A549 (cell line): ENCODE results near the gene RIMBP2. TPM values are rescaled to one million over a fixed set of nuclear protein-coding genes. Genes with fewer than 3 reads are reported as not detected.
A peak's percentile ranks its signal among the peaks of the same experiment; 100 is the strongest.

Experiments used
- ATAC-seq, 2 experiments: fragments of 200-7000 bp in 1 of 2; fragments of >200 bp in 1 of 2; cut with Nextera tagmentation in 1 of 2; cut with Tn5 transposase in 1 of 2; 3 replicates each; pipeline versions ENCODE4 v1.8.0 to v1.9.1; 2018 to 2020; ENCODE audit warnings: mild to moderate bottlenecking in 1 of 2, moderate library complexity in 1 of 2
- CTCF ChIA-PET: fragments of 300-600 bp; sonication (Branson Sonifier 250); formaldehyde crosslinking; extraction: SDS; loops from one replicate; lab custom pipeline; 2021; ENCODE audit warnings: antibody characterized with exemption, inconsistent platforms; lab: Yijun Ruan, JAX
- POLR2A ChIA-PET: fragments of 350-600 bp; formaldehyde crosslinking; extraction: SDS; loops from one replicate; lab custom pipeline; 2021; ENCODE audit warnings: antibody characterized with exemption, inconsistent platforms; lab: Yijun Ruan, JAX
- DNase-seq, 2 experiments: peaks; one replicate each; pipeline versions ENCODE4 v3.0.0 to v3.0.0-alpha.2; 2011 to 2016; ENCODE audit warnings: low read depth in 1 of 2, low spot score in 1 of 2
- FAIRE-seq: peaks from 2 replicates; lab custom pipeline; 2011; peaks lifted over from hg19 to GRCh38; lab: Jason Lieb, UNC
- H3K27ac ChIP-seq, 2 experiments: fragments of >200 bp; sonication (Bioruptor Twin); formaldehyde crosslinking; 3 replicates each; pipeline ENCODE4 v1.5.1; 2016 to 2017
- H3K4me1 ChIP-seq: fragments of >200 bp; sonication (Bioruptor Twin); formaldehyde crosslinking; 3 replicates; pipeline ENCODE4 v1.6.1; 2016
- H3K4me2 ChIP-seq: fragments of >200 bp; sonication (Bioruptor Twin); formaldehyde crosslinking; 3 replicates; pipeline ENCODE4 v1.6.1; 2016
- H3K4me3 ChIP-seq: fragments of >200 bp; sonication (Bioruptor Twin); formaldehyde crosslinking; 3 replicates; pipeline ENCODE4 v1.5.1; 2016
- H3K9me3 ChIP-seq: fragments of >200 bp; sonication (Bioruptor Twin); formaldehyde crosslinking; 3 replicates; pipeline ENCODE4 v1.6.1; 2016
- CEBPB ChIP-seq, 2 experiments: fragments of >200 bp in 1 of 2; sonication (Bioruptor Twin) in 1 of 2; formaldehyde crosslinking in 1 of 2; IDR thresholded peaks; 2 replicates each; pipeline ENCODE4 v1.6.1; 2012 to 2016
- EP300 ChIP-seq, 2 experiments: fragments of >200 bp; sonication (Bioruptor Twin); formaldehyde crosslinking; IDR thresholded peaks; 2 replicates in 1 of 2; 3 replicates in 1 of 2; pipeline ENCODE4 v1.6.1; 2016 to 2017
- FOSL2 ChIP-seq, 2 experiments: fragments of 450-650 bp in 1 of 2; fragments of >200 bp in 1 of 2; sonication (Bioruptor Twin) in 1 of 2; formaldehyde crosslinking; IDR thresholded peaks; 2 replicates each; pipeline versions ENCODE4 v1.5.0 to v1.6.1; 2016 to 2020; ENCODE audit warnings: mild to moderate bottlenecking in 1 of 2, moderate library complexity in 1 of 2
- HEYL ChIP-seq: fragments of 250-450 bp; sonication (Bioruptor Pico); IDR thresholded peaks from 2 replicates; pipeline ENCODE4 v1.8.0; 2021; ENCODE audit warnings: mild to moderate bottlenecking, moderate library complexity
- HOXB5 ChIP-seq: fragments of 250-450 bp; sonication (Bioruptor Pico); IDR thresholded peaks from 2 replicates; pipeline ENCODE4 v1.5.0; 2020; ENCODE audit warnings: mild to moderate bottlenecking, moderate library complexity
- JUNB ChIP-seq: fragments of >200 bp; sonication (Bioruptor Twin); formaldehyde crosslinking; IDR thresholded peaks from 2 replicates; pipeline ENCODE4 v1.6.1; 2016
- MAX ChIP-seq: IDR thresholded peaks from 2 replicates; pipeline ENCODE4 v1.6.1; 2012
- MAZ ChIP-seq: fragments of 150-350 bp; IDR thresholded peaks from 2 replicates; pipeline ENCODE4 v1.6.1; 2014; ENCODE audit warnings: antibody characterized with exemption, low read depth, low read length, borderline replicate concordance
- NFE2L2 ChIP-seq: fragments of 150-350 bp; conservative IDR thresholded peaks from 2 replicates; pipeline ENCODE4 v1.6.1; 2014; ENCODE audit warnings: low read length
- NPAS2 ChIP-seq: fragments of 250-450 bp; sonication (Bioruptor Pico); IDR thresholded peaks from 2 replicates; pipeline ENCODE4 v1.8.0; 2022; ENCODE audit warnings: mild to moderate bottlenecking, moderate library complexity, borderline replicate concordance
- RNF2 ChIP-seq: fragments of 200-600 bp; sonication (generic); IDR thresholded peaks from 2 replicates; pipeline ENCODE4 v1.6.1; 2016; ENCODE audit warnings: low read depth, mild to moderate bottlenecking, antibody characterized with exemption, moderate library complexity, borderline replicate concordance
- SMC3 ChIP-seq: fragments of >200 bp; sonication (Bioruptor Twin); formaldehyde crosslinking; IDR thresholded peaks from 3 replicates; pipeline ENCODE4 v1.6.1; 2018; ENCODE audit warnings: inconsistent platforms
- TFCP2L1 ChIP-seq: fragments of 250-450 bp; sonication (Bioruptor Pico); IDR thresholded peaks from 2 replicates; pipeline ENCODE4 v1.5.0; 2021; ENCODE audit warnings: mild to moderate bottlenecking
- ZC3H11A ChIP-seq: fragments of 450-650 bp; IDR thresholded peaks from 2 replicates; pipeline ENCODE4 v1.6.1; 2014; ENCODE audit warnings: antibody characterized with exemption, mild to moderate bottlenecking
- ZFP36 ChIP-seq: fragments of 450-650 bp; IDR thresholded peaks from 2 replicates; pipeline ENCODE4 v1.6.1; 2014; ENCODE audit warnings: borderline replicate concordance; ENCODE audit not compliant: partially characterized antibody
- WGBS: methylation state at CpG from one replicate; pipeline ENCODE4 v1.1.6; 2017; ENCODE audit errors: missing lambda C conversion rate; 5-methylcytosine and 5-hydroxymethylcytosine counted together
- polyA plus RNA-seq, 4 experiments: library from polyadenylated mRNA; depleted of rRNA in 3 of 4; stranded (reverse); fragments of >200 nt; fragmentation: RNase III in 1 of 4; extraction: RNeasy Plus Mini Kit Qiagen cat#74134 plus additional on column Dnase treatment in 1 of 4; gene quantifications; 2 replicates in 3 of 4; 3 replicates in 1 of 4; pipeline ENCODE4 v1.2.3, GENCODE V29; 2011 to 2017
- TF ChIP-seq, protein P1 (sequence below): fragments of 250-450 bp; sonication (Bioruptor Pico); IDR thresholded peaks from 2 replicates; pipeline ENCODE4 v1.5.0; 2020; ENCODE audit warnings: low read depth, mild to moderate bottlenecking, moderate library complexity
- TF ChIP-seq, protein P2 (sequence below): fragments of >200 bp; sonication (Bioruptor Twin); formaldehyde crosslinking; IDR thresholded peaks from 2 replicates; pipeline ENCODE4 v1.6.1; 2016
- TF ChIP-seq, protein P3 (sequence below): fragments of 150-350 bp; IDR thresholded peaks from 2 replicates; pipeline ENCODE4 v1.6.1; 2014; ENCODE audit warnings: low read depth, mild to moderate bottlenecking, low read length

Gene RIMBP2
- polyA plus RNA-seq, 2 of the 4 experiments (the other 2 are of a cell fraction) = not detected

DNA sequence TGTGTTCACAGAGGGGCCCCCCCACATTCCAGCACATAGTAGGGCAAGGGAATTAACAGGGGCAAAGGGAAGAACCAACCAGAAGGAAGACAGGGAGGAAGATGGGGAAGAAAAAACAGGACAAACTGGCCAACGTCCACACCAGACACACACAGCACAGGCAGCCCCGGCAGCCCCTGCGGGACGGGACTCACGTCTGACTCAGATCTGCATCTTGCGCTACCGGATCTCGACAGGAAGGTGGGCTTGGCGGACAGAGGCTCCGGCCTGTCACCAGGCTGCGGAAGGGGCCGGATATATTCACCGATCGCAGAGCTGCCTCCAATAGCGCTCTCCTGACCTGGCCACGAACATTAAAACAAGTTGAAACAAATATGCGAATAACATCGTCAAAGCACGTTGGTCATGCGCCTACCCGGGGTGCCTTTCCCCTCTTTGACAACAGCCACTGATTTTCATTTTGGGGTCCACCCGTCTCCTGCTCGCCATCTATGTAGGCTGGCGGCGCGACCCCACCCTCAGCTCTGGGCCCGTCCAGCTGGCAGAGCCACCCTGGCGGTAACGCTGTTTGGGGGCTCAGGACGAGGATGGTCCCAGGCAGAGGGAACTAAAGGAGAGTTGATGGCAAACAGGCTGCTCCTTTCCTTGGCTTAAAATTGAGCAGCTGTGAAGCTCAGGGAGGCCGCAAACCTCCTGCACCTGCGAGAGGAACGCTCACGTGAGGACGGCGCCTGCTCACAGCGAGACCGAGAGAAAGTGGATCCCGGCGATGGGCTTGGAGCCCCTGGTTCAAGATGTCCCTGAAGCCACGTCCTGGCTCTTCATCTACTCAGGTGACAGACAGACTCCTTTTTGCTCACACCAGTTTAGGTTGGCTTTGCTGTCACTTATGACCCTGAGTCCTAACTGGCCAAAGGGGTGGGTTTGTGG lies 264.8 kb downstream of the RIMBP2 start:
- CTCF ChIA-PET = interaction anchor here (1.4 kb wide), 1 partner anchor 16 kb away, joined by 3 read pairs; no protein-coding TSS in a partner anchor
- DNase-seq (no peak), ATAC-seq (no peak), FAIRE-seq (no peak)
- Histone ChIP-seq H3K4me1 (no peaks in the 10 kb centered on the region), H3K4me3 (no peak overlapping the region), H3K27ac (no peak overlapping the region), H3K4me2 (no peak overlapping the region), H3K9me3 (no peaks in the 10 kb centered on the region)
- no peak for TF ChIP-seq SMC3
- TF ChIP-seq NPAS2 (CRISPR knock-in tag) = no peak
- TF ChIP-seq, protein P1, sequence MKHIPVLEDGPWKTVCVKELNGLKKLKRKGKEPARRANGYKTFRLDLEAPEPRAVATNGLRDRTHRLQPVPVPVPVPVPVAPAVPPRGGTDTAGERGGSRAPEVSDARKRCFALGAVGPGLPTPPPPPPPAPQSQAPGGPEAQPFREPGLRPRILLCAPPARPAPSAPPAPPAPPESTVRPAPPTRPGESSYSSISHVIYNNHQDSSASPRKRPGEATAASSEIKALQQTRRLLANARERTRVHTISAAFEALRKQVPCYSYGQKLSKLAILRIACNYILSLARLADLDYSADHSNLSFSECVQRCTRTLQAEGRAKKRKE = no peak
- no peak for TF ChIP-seq MAX
- POLR2A ChIA-PET = no interaction called here
- 55% methylated on average over 41 of the region's 41 CpGs for WGBS

DNA sequence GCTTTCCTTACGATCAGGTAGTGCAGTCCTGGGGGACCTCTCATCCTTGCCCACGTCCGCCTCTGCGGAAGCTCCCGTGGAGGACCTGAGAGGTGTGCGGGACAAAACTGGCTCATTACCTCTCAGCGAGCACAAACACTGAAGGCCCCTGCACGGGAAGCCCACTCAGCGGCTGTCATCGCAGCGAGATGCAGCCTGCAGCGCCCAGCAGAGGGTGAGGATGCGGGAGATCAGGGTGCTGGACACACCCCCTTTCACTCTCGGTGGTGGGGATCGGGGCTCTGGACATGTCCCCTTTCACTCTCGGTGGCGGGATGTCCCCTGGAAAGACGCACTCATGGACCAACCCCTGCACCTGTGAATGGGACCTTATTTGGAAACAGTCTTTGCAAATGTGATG lies 266.8 kb downstream of the RIMBP2 start:
- no peak for FAIRE-seq

GRCh38 chr12:130448044-130448821 lies 267.9 kb downstream of the RIMBP2 start:
- no peak for FAIRE-seq

More for the DNA sequence above, 266.8 kb downstream of the RIMBP2 start:
- ATAC-seq (no peak), DNase-seq (no peak)
- WGBS = 11% methylated on average over 4 of the region's 18 CpGs
- POLR2A ChIA-PET = no interaction called here
- no peak overlapping the region for H3K27ac ChIP-seq
- CTCF ChIA-PET = no interaction called here
- H3K9me3 ChIP-seq = no peaks in the 10 kb centered on the region
- TF ChIP-seq HEYL (no peak), CEBPB (IDR thresholded peaks at IDR 0.05) (no peak), HOXB5 (CRISPR knock-in tag) (no peak), EP300 (IDR thresholded peaks at IDR 0.05) (no peak), JUNB (no peak), MAZ (no peak), ZFP36 (no peak), ZC3H11A (no peak)
- TF ChIP-seq, protein P2, sequence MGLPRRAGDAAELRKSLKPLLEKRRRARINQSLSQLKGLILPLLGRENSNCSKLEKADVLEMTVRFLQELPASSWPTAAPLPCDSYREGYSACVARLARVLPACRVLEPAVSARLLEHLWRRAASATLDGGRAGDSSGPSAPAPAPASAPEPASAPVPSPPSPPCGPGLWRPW = no peak
- TF ChIP-seq, protein P3, sequence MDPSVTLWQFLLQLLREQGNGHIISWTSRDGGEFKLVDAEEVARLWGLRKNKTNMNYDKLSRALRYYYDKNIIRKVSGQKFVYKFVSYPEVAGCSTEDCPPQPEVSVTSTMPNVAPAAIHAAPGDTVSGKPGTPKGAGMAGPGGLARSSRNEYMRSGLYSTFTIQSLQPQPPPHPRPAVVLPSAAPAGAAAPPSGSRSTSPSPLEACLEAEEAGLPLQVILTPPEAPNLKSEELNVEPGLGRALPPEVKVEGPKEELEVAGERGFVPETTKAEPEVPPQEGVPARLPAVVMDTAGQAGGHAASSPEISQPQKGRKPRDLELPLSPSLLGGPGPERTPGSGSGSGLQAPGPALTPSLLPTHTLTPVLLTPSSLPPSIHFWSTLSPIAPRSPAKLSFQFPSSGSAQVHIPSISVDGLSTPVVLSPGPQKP = no peak
- H3K4me2 ChIP-seq = no peak overlapping the region
- H3K4me1 ChIP-seq = no peaks in the 10 kb centered on the region
- no peak overlapping the region for H3K4me3 ChIP-seq

GRCh38 chr12:130447655-130447965 lies 268.5 kb downstream of the RIMBP2 start:
- CTCF ChIA-PET = no interaction called here
- FAIRE-seq = no peak
- no peak for ATAC-seq
- H3K4me2 ChIP-seq = no peak overlapping the region
- H3K4me3 ChIP-seq = no peak overlapping the region
- no peak for DNase-seq
- no peaks in the 10 kb centered on the region for H3K4me1 ChIP-seq
- no peak overlapping the region for H3K27ac ChIP-seq
- WGBS = 47% methylated on average over 11 of the region's 11 CpGs
- POLR2A ChIA-PET = no interaction called here
- H3K9me3 ChIP-seq = no peaks in the 10 kb centered on the region
- no peak for TF ChIP-seq RNF2
- no peak for TF ChIP-seq JUNB
- TF ChIP-seq TFCP2L1 (CRISPR knock-in tag) = no peak

More at GRCh38 chr12:130448044-130448821, 267.9 kb downstream of the RIMBP2 start:
- 10% methylated on average over 14 of the region's 20 CpGs for WGBS
- Histone ChIP-seq H3K27ac (no peak overlapping the region), H3K4me1 (no peaks in the 10 kb centered on the region), H3K9me3 (no peaks in the 10 kb centered on the region), H3K4me3 (no peak overlapping the region)
- ATAC-seq = peak in 1 of 2 experiments; percentile 17; a peak in 2 of 6 replicates
- TF ChIP-seq FOSL2 (IDR thresholded peaks at IDR 0.05) = no peak
- TF ChIP-seq FOSL2 (CRISPR knock-in tag; IDR thresholded peaks at IDR 0.05) = no peak
- no peak for TF ChIP-seq NFE2L2
- TF ChIP-seq, all 56 proteins: peak for 0
- ChIA-PET CTCF (no interaction called here), POLR2A (no interaction called here)
- no peak overlapping the region for H3K4me2 ChIP-seq
- DNase-seq = no peak
